DOHH2 (cell line): ENCODE results near the gene MMEL1.

Experiments
- H3F3A ChIP-seq: fragments of 200-600 bp; sonication (generic), shearing (Covaris generic); 2 replicates; pipeline ENCODE4 v1.6.0; 2016; ENCODE audit warnings: antibody characterized with exemption, mild to moderate bottlenecking; ENCODE audit not compliant: control insufficient read depth, insufficient read depth
- H3K27ac ChIP-seq: fragments of 200-600 bp; sonication (generic); 2 replicates; pipeline ENCODE4 v1.5.1; 2014; ENCODE audit warnings: low read depth, mild to moderate bottlenecking, low read length, moderate library complexity
- H3K27me3 ChIP-seq: fragments of 200-600 bp; sonication (generic); 2 replicates; pipeline ENCODE4 v1.6.1; 2014; ENCODE audit warnings: mild to moderate bottlenecking, low read length, mixed read lengths; ENCODE audit not compliant: control insufficient read depth
- H3K36me3 ChIP-seq: fragments of 200-600 bp; sonication (generic); 2 replicates; pipeline ENCODE4 v1.6.1; 2014; ENCODE audit warnings: mild to moderate bottlenecking, low read length, moderate library complexity, mixed read lengths; ENCODE audit not compliant: control insufficient read depth
- H3K4me1 ChIP-seq: fragments of 200-600 bp; sonication (generic); 2 replicates; pipeline ENCODE4 v1.6.1; 2014; ENCODE audit warnings: mild to moderate bottlenecking, low read length, mixed read lengths; ENCODE audit not compliant: control insufficient read depth
- H3K4me2 ChIP-seq: fragments of 200-600 bp; sonication (generic); 2 replicates; pipeline ENCODE4 v1.6.0; 2014; ENCODE audit warnings: mild to moderate bottlenecking, low read length, moderate library complexity
- H3K4me3 ChIP-seq: fragments of 200-600 bp; sonication (generic); 2 replicates; pipeline ENCODE4 v1.5.1; 2014; ENCODE audit warnings: mild to moderate bottlenecking, low read length, mixed read lengths
- H3K79me2 ChIP-seq: fragments of 200-600 bp; sonication (generic); 2 replicates; pipeline ENCODE4 v1.6.1; 2014; ENCODE audit warnings: mild to moderate bottlenecking, low read length, mixed read lengths; ENCODE audit not compliant: control insufficient read depth
- H3K9me2 ChIP-seq: fragments of 200-600 bp; sonication (generic); replicated peaks from 2 replicates; pipeline ENCODE4 v1.6.1; 2014; ENCODE audit warnings: mild to moderate bottlenecking, low read length, mixed read lengths; ENCODE audit not compliant: control insufficient read depth
- H3K9me3 ChIP-seq: fragments of 200-600 bp; sonication (generic); 2 replicates; pipeline ENCODE4 v1.6.1; 2014; ENCODE audit warnings: antibody characterized with exemption, low read length, mixed read lengths; ENCODE audit not compliant: control insufficient read depth, insufficient read depth
- H4K20me1 ChIP-seq: fragments of 200-600 bp; sonication (generic); 2 replicates; pipeline ENCODE4 v1.6.0; 2014; ENCODE audit warnings: low read depth, mild to moderate bottlenecking, antibody characterized with exemption, low read length, moderate library complexity; ENCODE audit not compliant: control insufficient read depth, insufficient read depth
- CTCF ChIP-seq: fragments of 200-600 bp; sonication (generic); IDR thresholded peaks from one replicate; pipeline ENCODE4 v1.5.1; 2014; ENCODE audit warnings: antibody characterized with exemption, mild to moderate bottlenecking, low read depth, low read length; ENCODE audit not compliant: poor library complexity, severe bottlenecking
- EZH2phosphoT487 ChIP-seq: fragments of 200-600 bp; sonication (generic); IDR thresholded peaks from 2 replicates; pipeline ENCODE4 v1.6.1; 2017; ENCODE audit warnings: borderline replicate concordance, mild to moderate bottlenecking, antibody characterized with exemption, low read length, moderate library complexity, mixed read lengths

The MMEL1 gene

DNA sequence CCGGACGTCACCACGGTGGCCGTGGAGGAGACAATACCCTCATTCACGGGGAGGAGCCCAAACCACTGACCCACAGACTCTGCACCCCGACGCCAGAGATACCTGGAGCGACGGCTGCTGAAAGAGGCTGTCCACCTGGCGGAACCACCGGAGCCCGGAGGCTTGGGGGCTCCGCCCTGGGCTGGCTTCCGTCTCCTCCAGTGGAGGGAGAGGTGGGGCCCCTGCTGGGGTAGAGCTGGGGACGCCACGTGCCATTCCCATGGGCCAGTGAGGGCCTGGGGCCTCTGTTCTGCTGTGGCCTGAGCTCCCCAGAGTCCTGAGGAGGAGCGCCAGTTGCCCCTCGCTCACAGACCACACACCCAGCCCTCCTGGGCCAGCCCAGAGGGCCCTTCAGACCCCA lies 69.6 kb downstream of the MMEL1 start:
- Histone ChIP-seq H3K9me3 (no peaks in the 10 kb centered on the region), H3K4me1 (no peaks in the 10 kb centered on the region), H3K4me3 (no peak overlapping the region), H3K9me2 (no peaks in the 10 kb centered on the region), H4K20me1 (no peaks in the 10 kb centered on the region), H3K4me2 (no peak overlapping the region), H3K79me2 (no peaks in the 10 kb centered on the region), H3K27me3 (no peaks in the 10 kb centered on the region), H3K36me3 (no peaks in the 10 kb centered on the region), H3K27ac (no peak overlapping the region), H3F3A (no peaks in the 10 kb centered on the region)
- no peak for TF ChIP-seq CTCF
- no peak for TF ChIP-seq EZH2phosphoT487

- H3K27me3 ChIP-seq: no peaks in the 10 kb centered on the region
Measured at GRCh38 chr1:2561898-2562895, 70.6 kb downstream of the MMEL1 start.

GRCh38 chr1:2561446-2561845 lies 71.4 kb downstream of the MMEL1 start:
- Histone ChIP-seq H3K36me3 (no peaks in the 10 kb centered on the region), H3K27me3 (no peaks in the 10 kb centered on the region), H3K27ac (no peak overlapping the region), H3K79me2 (no peaks in the 10 kb centered on the region), H3K9me2 (no peaks in the 10 kb centered on the region), H3K9me3 (no peaks in the 10 kb centered on the region), H3K4me3 (no peak overlapping the region), H4K20me1 (no peaks in the 10 kb centered on the region), H3K4me1 (peaks cover 9% of the 10 kb centered on the region), H3F3A (no peaks in the 10 kb centered on the region), H3K4me2 (no peak overlapping the region)
- no peak for TF ChIP-seq EZH2phosphoT487
- TF ChIP-seq CTCF: no peak

More at GRCh38 chr1:2561898-2562895, 70.6 kb downstream of the MMEL1 start:
- Histone ChIP-seq H3K4me1 (peaks cover 1% of the 10 kb centered on the region; the same call in 1 of the 2 replicates), H3K9me2 (no peaks in the 10 kb centered on the region), H3K36me3 (no peaks in the 10 kb centered on the region), H4K20me1 (no peaks in the 10 kb centered on the region), H3K4me3 (no peak overlapping the region), H3K79me2 (no peaks in the 10 kb centered on the region), H3F3A (no peaks in the 10 kb centered on the region), H3K4me2 (no peak overlapping the region), H3K27ac (no peak overlapping the region), H3K9me3 (no peaks in the 10 kb centered on the region)
- TF ChIP-seq CTCF (peak; percentile 67), EZH2phosphoT487 (no peak)
